Stimulated activated CD4-positive, alpha-beta T cell treated with anti-CD3 and anti-CD28 coated beads, Interleukin-4, amount 100 ng/mL, for 48 hours (primary cell): ENCODE data around the gene CHD1.
A peak's percentile ranks its signal among the peaks of the same experiment; 100 is the strongest.

ENCODE experiments used
- DNase-seq, 2 donors: peaks; one replicate each; pipeline ENCODE4 v3.0.0-alpha.2; 2020; ENCODE audit warnings: low read depth in 2 of 2

The CHD1 gene

DNA sequence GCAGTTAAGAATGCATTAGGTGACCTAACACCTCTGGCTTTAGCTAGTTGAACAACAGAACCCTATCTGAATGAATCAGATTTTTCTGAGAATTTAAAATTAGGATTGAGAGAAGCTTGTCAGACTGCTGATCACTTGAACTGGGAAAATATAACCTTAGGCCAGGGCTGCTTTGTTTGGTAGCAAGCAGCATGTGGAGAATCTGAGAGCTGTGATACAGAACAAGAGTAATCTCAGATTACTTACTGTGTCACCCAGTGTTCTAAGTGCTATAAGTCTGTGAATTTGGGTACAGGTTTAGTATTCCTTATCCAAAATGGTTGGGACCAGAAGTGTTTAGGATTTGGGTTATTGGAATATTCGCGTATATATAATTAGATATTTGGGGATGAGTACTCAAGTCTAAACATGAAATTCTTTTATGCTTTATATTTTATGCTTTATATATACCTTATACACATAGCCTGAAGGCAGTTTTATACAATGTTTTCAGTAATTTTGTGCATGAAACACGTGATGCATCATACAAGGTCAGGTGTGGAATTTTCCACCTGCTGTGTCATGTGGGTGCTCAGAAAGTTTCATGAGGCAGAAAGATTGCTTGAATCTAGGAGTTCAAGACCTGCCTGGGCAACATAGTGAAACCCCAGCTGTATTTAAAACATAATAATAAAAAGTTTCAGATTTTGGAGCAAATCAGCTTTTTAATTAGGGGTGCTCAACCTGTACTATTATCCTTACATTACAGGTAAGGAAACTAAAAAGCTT, 8.3 kb upstream of the CHD1 start:
- DNase-seq: no peak

DNA sequence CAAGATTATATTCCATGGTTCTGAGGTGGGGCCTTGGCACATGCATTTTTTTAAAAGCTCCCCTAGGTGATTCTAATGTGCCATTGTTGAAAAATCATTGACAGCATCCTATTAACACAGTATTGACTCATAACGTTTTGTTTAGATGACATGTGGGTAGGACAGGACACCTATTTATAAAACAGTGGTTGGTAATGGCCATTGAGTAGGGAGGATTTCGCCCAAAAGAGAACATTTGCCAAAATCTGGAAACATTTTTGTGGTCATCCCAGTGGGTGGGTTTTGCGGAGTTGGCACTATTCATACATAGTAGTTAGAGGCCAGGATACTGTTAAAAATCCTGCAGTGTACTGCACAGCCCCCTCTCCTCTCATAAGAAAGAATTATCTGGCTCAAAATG, 6.4 kb upstream of the CHD1 start:
- no peak for DNase-seq

DNA sequence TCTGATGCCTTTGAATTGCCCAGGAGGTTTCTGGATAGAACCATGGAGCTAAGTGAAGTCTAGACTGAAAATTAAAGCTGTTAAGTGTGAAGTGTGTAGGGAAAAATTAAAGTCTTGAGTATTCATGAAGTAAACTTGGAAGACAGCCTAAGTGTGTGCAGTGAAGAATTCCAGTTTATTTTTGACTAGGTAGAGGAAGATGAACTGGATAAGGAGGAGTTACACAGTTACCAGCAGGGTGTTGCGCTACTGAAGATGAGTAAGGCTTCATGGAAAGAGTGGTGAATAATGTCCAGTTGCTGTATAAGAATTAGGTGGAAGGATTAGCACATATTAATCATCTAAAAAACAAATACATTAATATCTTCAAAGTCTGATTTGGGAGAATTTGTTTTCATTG, 5.7 kb upstream of the CHD1 start:
- no peak for DNase-seq

DNA sequence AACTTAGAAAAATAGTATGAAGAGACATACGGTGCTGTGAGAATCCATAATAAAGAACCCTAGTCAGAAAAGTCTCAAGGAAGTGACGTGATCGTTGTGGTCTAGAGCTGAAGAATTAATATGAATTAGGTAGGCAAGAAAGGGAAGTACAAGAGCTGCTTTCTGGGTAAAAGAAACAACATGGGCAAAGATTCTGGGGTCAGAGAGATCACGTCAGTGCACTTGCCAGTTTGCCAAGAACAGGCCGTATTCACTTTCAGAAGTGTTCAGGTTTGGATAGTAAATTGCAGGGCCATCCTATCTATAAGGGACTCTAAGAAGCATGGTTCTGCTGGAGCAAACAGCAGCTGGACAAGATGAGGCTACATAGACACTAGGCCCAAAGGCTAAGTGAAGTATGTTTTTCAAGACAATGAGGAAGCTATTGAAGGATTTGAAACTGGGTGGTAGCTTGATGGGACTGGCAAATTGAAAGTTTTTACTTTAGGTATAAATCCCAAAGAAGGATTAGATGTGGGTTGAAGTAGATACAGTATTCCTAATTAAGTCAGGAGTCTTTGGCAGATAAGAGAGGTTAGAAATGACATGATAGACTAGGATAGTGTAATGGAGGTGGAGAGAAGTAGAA, 4.8 kb upstream of the CHD1 start:
- DNase-seq: no peak

DNA sequence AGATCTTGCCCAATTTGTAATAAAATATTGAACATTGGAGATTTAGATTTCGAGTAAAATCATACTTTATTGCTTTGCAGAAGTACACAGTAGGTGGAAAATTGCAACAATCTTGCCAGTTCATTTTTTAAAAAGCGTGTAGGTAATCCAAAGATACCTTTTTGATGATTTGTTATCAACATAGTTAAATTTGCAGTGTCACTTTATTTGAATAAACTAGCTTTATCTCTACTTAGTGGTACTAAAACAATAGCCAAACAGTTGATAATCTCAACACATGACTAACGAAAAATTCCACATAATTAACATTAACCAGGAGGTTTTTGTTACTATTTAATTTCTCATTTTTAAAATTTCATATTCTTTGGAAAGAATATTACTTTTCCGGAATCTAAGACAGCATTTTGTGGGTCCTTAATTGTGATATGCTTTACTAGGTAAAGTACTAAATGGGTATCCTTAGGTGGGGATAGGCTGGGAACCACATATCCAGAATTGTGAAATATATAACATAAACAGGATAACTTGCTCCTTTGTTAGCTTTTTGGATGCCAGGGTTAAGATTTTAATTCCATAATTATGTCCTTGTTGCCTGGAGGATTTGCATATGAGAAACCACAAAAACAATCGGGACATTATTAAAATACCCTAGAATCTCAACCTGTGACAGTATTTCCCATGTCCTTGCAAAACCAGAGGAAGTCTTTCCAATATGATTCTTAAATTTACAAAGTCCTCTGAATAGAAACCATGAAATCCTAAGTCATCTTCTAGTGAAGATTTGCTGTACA, 2.4 kb upstream of the CHD1 start:
- no peak for DNase-seq

DNA sequence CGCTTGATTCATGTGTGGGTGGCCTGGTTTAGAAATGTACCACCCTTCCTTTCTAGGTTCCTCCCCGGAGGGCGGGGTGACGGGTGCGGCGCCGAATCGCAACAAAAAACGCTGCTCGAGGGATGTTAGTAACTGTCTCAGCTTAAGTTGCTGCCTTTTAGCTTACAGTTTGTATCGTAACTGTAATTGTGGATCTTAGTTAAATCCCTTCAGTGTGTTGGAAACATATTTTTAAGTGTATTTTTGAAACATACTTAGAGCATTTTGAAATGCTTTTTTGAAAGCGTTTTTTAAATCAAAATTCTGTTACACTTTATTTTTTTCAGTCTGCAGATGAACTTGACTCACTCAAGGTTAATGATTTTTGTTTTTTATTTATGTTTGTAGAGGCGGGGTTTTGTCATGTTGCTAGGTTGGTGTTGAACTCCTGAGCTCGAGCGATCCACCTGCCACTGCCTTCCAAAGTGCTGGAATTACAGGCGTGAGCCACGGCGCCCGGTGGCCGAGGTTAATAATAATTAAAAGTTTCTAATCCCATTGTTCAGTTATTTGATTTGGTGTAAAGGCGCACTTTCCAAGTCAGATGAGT, 997 bp upstream of the CHD1 start:
- no peak for DNase-seq

DNA sequence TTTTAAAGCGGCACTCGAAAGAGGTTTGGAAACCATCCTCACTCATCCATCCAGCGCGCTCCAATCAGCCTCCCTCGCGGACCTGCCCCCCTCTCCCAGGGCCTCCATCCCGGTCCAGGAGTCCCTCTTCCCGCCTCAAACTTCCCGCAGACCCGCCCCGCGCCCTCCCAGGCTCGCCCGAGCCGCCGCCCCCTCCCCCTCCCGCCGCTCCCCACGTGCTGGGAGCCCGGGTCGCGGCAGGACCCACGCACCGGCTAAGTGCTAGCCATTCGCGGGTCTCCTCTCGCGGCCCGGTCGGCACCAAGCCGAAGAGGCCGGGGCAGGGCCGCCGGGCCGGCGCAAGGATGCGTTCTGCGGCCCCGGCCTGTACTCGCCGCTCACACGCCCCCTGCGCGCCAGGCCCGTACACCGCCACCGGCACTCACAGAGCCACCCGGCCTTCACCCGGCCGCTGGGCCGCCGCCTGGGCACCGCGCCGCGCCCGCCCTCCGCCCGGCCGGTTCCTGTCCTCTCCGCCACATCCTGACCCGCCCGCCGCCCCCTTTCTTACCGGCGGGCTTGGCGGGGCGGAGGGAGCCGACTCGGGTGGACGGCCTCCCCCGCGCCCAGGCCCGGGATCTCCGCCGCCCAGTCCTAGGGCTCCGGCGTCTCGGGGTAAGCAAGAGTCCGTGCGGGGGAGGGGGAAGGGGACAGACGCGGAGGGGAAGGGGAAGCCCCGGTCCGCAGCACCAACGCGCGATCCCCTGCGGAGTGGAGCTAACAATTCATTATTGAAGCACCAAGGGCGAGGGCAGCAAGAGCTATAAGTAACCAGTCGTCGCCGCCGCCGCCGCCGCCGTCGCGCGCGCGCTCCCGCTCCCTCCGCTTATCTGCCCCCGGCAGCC, 576 bp downstream of the CHD1 start:
- DNase-seq: peak; percentile 38 to 42

DNA sequence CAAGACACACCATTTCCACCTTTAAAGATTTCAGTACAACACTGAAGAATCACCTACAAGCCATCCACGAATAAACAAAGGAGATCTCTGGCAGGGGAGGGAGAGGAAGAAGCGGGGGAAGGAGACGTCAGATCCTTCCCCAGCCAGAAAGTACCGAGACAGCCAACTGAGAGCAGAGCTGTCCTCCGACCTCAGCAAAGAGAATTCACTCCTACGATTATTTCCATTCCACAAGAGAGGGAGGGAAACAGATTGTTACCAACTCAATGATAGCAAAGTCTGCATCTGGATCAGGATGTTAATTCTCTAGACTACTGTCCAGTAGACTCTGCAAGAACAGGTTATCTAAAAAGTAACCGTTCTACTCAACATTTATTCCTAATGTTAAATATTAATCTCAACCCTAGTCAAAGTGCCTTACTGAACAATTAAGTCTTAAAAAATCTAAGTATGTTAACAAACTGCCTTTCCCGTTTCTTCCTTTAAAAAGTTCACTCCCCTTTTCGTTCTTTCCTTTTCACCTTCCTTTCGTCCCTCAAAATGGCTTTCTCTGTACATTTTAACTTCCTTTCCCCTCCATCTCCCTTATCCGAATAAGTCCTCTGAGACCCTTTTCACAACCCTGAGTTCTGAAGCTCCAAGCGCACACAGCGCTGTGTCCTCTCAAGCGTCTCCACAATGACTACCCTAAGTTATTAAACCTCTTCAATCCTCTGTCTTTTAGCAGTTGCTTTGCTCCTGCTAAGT, 1.4 kb downstream of the CHD1 start:
- DNase-seq: peak; percentile 19 to 47

DNA sequence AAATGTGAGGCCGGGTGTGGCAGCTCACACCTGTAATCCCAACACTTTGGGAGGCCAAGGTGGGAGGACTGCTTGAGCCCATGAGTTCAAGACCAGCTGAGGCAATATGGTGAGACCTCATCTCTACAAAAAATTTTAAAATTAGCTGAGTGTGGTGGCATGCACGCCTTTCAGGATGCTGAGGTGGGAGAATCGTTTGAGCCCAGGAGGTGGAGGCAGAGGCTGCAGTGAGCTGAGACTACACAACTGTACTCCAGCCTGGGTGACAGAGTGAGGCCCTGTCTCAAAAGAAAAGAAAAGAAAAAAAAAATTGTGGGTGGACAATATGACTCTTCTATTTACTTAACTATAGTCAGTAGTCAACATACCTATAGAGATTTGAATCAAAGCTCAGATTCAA, 4.8 kb downstream of the CHD1 start:
- DNase-seq: no peak

DNA sequence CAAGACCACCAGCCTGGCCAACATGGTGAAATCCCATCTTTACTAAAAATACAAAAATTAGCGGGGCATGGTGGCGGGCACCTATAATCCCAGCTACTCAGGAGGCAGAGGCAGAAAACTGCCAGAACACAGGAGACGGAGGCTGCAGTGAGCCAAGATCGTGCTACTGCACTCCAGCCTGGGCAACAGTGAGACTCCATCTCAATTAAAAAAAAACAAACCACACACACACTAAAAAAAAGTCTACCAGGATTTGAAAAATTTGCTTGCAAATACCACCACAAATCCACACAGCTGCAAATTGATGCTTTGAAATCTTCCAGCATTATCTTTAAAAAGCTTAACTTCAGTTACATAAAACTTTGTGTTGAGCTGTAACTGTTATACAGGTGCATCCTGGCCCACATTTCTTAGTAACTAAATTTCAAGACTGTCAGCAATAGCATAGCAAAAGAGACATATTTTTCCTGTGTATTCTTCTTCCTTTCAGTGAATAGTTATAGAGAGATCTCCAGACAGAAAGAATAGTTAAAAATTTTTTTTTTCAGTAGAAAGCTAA, 6.8 kb downstream of the CHD1 start:
- DNase-seq: no peak

DNA sequence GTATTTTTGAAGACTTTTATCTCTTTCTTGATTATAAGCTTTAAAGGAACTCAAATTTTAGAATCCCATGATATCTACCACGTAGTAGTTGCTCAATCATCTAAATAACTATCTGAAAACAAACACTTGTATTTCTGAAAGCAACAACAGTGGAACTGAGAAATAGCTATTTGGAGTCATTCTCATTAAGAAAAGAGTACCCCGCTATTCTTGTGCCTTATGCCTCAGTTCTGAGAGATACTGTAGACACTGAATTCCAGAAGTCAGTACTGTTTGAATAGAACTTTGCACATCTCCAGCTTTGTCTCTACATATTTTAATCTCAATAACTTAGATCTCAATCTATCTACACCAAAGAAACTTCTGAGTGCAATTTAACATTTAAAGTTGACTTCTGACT, 11.4 kb downstream of the CHD1 start:
- DNase-seq: no peak

DNA sequence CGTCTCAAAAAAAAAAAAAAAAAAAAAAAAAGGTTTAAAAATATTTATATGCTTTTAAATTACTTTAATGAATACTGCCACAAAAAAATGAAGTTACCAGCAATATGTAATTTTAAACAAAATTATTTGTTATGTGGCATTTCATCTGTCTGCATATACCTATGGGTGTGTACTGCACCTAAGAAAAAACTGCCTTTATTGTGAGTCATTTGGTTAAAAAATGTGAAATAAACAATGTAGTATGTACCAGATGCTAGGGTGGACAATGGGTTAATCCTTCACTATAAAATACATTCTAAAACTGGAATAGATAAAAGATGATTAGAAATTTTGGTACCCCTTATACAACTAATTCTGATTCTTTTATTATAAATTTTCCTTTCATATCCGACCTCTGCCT, 12.3 kb downstream of the CHD1 start:
- DNase-seq: no peak

DNA sequence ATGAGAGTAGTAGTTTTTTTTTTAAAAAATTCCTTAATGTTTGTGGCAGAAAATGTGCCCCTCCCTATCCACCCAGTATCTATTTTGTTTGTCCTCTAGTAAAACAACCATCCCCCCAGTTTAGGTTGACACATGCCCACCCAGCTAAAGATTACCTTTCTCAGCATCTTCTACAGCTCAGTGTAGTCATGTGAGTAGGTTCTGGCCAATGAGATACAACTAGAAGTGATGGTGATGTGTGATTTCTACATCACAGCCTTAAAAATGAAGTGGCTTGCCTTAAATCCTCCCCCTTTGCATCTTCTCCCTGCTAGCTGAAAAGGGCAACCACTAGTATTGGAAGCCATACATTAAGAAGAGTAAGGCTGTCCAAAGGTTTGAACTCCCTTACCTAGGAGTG, 14.9 kb downstream of the CHD1 start:
- DNase-seq: no peak

DNA sequence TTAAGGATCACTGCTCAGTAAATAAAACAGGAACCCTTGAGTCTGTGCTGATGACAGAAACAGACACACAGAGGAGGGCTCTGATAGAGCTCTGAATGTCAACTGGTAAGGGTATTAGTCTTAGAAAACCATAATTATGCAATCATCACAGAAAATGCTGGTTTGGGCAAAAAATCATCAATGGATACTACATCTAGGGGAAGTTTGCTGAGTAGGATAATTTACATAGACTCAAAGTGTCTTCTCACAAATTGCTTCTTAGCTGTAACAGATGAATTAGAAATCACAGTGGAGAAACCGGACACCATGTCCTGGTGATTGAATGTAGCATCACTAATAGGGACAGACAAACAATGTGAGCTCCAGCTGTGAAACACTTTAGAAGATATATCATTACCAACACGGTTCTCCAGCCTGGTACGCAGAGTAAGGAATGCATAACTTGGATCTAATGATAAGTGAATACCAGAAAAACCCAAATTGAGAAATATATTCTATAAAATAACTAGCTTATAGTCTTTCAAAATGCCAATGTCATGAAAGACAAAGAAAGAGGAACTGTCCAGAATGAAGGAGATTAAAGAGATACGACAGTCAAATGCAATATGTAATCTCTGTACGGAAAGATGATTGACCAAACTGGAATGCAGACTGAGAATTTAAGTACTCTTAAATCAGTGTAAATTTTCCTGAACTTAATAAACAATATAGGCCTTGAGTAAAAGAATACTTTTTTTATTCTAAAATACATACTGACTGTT, 17.3 kb downstream of the CHD1 start:
- no peak for DNase-seq

DNA sequence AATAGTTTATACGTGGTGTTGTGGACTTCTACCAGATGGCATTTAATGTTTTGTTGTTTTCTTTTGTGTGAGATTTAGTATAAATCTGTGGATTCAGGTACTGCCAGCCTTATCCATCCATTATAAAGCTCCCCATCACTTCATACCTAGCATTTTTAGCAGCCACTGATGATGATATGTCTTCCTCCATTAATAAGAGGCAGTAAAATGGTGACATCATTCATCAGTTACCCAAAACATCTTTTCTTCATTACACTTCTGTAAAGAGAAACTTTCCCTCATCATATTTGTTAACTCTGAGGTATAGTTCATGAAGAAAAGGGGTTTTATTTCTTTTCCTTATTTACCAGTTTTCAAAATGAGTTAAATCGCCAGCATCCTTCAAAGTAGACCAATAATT, 19.4 kb downstream of the CHD1 start:
- no peak for DNase-seq

DNA sequence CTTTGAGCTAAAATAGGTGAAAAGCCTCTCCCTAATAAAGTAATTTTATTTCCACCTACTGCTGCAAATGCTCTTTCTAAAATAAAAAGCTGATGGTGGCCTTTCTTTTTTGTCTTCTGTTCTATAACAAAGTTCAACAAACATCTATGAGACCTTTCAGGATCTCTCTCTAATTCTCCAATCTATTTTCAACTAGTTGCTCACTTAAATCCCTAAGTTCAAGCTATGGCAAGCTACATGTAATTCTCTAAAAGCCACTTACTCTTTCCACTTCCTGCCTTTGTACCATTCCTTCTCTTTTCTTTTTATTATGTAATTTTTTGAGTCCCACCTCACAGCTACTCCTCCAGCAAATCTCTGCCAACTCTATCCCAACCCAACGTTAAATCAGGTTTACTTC, 20.9 kb downstream of the CHD1 start:
- DNase-seq: no peak

DNA sequence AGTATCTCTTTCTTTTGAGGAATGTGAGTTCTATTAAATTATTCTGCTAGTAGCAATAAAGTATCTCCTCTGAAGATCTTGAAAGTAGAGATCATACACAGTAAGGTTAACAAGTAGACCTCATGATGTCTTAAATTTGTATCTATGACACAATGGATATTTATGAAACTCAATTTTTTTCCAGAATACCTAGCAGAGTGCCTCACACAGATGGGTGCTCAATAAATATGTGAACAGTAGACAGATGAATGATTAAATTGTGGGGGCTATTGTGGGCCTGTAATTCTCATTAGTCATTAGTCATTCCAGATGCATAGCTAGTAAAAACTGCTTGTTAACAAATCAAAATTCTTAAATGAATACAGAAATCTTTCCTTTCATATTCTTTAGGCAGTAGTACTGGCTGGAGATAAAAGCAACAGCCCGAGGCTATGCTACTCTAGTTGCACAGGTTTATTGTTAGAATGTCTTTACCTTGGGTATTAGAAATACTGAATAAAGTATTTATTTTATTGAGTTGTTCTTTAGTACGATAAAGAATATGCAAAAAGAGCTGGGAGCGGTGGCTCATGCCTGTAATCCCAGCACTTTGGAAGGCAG, 22.0 kb downstream of the CHD1 start:
- DNase-seq: no peak

DNA sequence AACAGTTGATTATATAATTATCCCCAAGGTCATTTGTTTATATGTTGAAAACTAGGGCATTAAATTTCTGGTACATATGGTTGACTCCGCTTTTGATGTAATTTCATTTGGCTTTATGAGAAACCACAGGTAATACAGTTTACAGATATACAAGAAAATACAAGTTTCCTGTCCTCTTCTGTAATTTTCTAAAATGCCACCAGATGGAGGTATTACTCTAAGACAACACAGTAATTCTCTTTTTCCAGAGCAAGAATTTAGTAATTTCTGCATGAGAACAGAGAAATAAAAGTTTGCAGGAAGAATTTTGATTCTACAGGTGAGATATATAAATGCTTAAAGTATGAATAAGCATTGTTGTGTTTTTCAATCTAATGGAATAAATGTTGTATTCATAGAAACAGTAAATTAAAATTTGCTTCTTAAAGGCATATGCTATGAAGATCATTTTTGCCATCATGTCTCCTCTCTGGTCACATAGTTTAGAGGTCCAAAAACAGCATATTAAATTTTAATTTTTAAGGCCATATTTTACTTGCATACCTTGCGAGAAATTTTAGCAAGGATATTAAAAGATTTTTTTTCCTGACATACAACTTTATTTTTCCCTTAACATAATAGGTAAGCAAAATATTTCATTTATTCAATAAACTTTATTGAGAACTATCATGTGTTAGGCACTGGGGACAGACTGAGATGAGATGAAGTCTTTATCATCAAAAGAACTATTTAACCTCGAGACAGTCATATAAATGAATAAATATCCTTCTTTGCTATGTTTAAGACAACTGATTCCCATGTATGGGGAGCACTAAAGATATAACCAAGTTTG, 22.7 kb downstream of the CHD1 start:
- DNase-seq: no peak
